ENCODE results near the gene VWA5A. TPM values are rescaled to one million over a fixed set of nuclear protein-coding genes. Genes with fewer than 3 reads are reported as not detected.
"Not testable (repeated sequence)": the region's sequence is repeated elsewhere in the genome, so short reads cannot be mapped to it uniquely, and the experiment has no call there.

The VWA5A gene
- polyA plus RNA-seq, 3 donors from 2014 or later = 11.2 to 12.9 (median 12.8) TPM

DNA sequence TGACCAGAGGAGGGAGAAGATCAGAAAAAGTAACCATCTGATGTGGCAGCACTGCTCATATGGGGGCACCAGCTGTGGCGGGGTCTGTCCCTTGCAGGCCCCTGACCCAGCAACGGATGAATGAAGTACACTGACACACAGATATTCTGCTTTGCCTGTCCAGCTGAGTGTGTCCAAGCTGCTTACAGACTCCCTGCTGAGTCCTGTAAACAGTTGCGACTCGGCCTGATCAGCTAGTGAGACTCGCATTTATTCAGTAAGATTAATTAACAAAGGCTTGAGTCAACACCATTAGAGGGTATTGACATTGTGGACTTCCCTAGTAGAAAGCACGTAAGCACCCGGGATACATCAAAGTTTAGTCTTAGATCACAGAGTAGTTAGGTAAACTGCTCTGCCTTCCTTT, 52.6 kb downstream of the VWA5A start:
- Mint-ChIP-seq H3K9me3 (peaks cover 0 to 3% (median 0%) of the 10 kb centered on the region in 6 donors), H3K4me3 (no peak overlapping the region), H3K36me3 (no peaks in the 10 kb centered on the region)

GRCh38 chr11:124168796-124169195, 53.5 kb downstream of the VWA5A start:
- no peak for DNase-seq
- Mint-ChIP-seq H3K36me3 (no peaks in the 10 kb centered on the region), H3K4me1 (no peaks in the 10 kb centered on the region), H3K9me3 (peaks cover 0 to 3% (median 0%) of the 10 kb centered on the region in 6 donors), H3K4me3 (no peak overlapping the region), H3K27ac (no peak overlapping the region), H3K27me3 (ENCODE audit: low read depth in 3 of 3) (peaks cover 2 to 4% (median 3%) of the 10 kb centered on the region in 3 donors)

More for the DNA sequence above, 52.6 kb downstream of the VWA5A start:
- no peak for DNase-seq
- no peak overlapping the region for H3K27ac Mint-ChIP-seq
- no peaks in the 10 kb centered on the region for H3K4me1 Mint-ChIP-seq
- peaks cover 2 to 4% (median 3%) of the 10 kb centered on the region in 3 donors for H3K27me3 Mint-ChIP-seq (ENCODE audit: low read depth in 3 of 3)

DNA sequence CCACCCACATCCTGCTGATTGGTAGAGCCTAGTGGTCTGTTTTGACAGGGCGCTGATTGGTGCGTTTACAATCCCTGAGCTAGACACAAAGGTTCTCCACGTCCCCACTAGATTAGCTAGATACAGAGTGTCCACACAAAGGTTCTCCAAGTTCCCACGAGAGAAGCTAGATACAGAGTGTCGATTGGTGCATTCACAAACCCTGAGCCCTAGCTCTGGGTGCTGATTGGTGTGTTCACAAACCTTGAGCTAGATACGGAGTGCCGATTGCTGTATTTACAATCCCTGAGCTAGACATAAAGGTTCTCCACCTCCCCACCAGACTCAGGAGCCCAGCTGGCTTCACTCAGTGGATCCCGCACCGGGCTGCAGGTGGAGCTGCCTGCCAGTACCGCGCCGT, 55.1 kb downstream of the VWA5A start:
- not testable (repeated sequence) for DNase-seq; H3K4me1 Mint-ChIP-seq; H3K9me3 Mint-ChIP-seq; H3K27ac Mint-ChIP-seq; H3K36me3 Mint-ChIP-seq; H3K27me3 Mint-ChIP-seq (ENCODE audit: low read depth in 3 of 3); H3K4me3 Mint-ChIP-seq

DNA sequence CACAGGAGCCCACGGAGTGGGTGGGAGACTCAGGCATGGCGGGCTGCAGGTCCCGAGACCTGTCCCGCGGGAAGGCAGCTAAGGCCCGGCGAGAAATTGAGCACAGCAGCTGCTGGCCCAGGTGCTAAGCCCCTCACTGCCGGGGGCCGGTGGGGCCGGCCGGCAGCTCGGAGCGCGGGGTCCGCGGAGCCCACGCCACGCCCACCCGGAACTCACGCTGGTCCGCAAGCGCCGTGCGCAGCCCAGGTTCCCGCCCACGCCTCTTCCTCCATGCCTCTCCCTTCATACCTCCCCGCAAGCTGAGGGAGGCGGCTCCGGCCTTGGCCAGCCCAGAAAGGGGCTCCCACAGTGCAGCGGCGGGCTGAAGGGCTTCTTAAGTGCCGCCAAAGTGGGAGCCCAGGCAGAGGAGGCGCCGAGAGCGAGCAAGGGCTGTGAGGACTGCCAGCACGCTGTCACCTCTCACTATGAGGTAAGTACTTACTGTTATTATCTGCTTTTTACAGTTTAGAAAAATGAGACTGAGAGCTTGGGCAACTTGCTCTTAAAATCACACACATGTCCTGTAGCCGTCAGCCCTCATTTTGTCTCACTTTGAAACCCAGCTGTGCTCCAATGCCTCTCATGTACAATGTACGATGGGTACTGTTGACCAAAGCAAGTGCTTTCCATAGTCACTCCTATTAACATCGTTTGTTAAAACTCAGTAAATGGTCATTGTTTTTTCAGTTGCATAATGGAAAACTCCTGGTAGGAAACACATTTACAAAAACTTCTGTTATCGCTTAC, 55.7 kb downstream of the VWA5A start:
- H3K27me3 Mint-ChIP-seq (ENCODE audit: low read depth in 3 of 3) = peaks cover 2 to 3% (median 3%) of the 10 kb centered on the region in 3 donors
- H3K27ac Mint-ChIP-seq = no peak overlapping the region
- no peaks in the 10 kb centered on the region for H3K4me1 Mint-ChIP-seq

GRCh38 chr11:124172101-124172500, 56.9 kb downstream of the VWA5A start:
- no peak for DNase-seq

More for the DNA sequence above, 55.7 kb downstream of the VWA5A start:
- no peak for DNase-seq
- Mint-ChIP-seq H3K9me3 (peaks cover 0 to 8% (median 0%) of the 10 kb centered on the region in 6 donors), H3K36me3 (no peaks in the 10 kb centered on the region), H3K4me3 (no peak overlapping the region)

DNA sequence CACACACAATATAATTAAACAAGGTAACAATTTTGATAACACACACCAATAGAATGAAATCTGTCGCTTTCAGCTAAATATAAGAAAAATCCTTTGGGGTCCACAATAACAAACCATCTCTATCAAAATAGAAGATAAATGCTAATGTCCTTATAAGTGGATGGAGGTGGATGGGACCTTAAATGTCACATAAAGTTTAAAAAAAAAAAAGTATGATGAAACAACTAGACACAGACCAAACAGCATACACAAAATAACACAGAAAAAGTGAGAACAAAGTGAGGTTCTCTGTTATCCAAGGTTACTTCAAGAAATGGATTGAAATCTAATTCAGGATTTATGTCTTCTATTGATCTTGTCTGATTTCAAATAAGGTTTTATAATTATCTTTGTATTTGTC, 57.3 kb downstream of the VWA5A start:
- Mint-ChIP-seq H3K4me3 (no peak overlapping the region), H3K27me3 (ENCODE audit: low read depth in 3 of 3) (peaks cover 1 to 3% (median 2%) of the 10 kb centered on the region in 3 donors), H3K4me1 (no peaks in the 10 kb centered on the region), H3K27ac (no peak overlapping the region), H3K36me3 (no peaks in the 10 kb centered on the region), H3K9me3 (peaks cover 0 to 8% (median 0%) of the 10 kb centered on the region in 6 donors)
- DNase-seq = no peak

More at GRCh38 chr11:124172101-124172500, 56.9 kb downstream of the VWA5A start:
- H3K36me3 Mint-ChIP-seq = no peaks in the 10 kb centered on the region
- H3K27me3 Mint-ChIP-seq (ENCODE audit: low read depth in 3 of 3) = peaks cover 2 to 3% (median 3%) of the 10 kb centered on the region in 3 donors
- H3K4me1 Mint-ChIP-seq = no peaks in the 10 kb centered on the region
- no peak overlapping the region for H3K27ac Mint-ChIP-seq
- peaks cover 0 to 8% (median 0%) of the 10 kb centered on the region in 6 donors for H3K9me3 Mint-ChIP-seq
- no peak overlapping the region for H3K4me3 Mint-ChIP-seq

GRCh38 chr11:124174001-124174583, 58.8 kb downstream of the VWA5A start:
- H3K27ac Mint-ChIP-seq = no peak overlapping the region
- DNase-seq = no peak
- peaks cover 0 to 8% (median 0%) of the 10 kb centered on the region in 6 donors for H3K9me3 Mint-ChIP-seq
- H3K4me1 Mint-ChIP-seq = no peaks in the 10 kb centered on the region
- H3K27me3 Mint-ChIP-seq (ENCODE audit: low read depth in 3 of 3) = peaks cover 0 to 3% (median 0%) of the 10 kb centered on the region in 3 donors
- no peak overlapping the region for H3K4me3 Mint-ChIP-seq
- no peaks in the 10 kb centered on the region for H3K36me3 Mint-ChIP-seq

GRCh38 chr11:124176925-124177715, 61.9 kb downstream of the VWA5A start:
- H3K4me1 Mint-ChIP-seq = no peaks in the 10 kb centered on the region
- peaks cover 0 to 3% (median 2%) of the 10 kb centered on the region in 3 donors for H3K27me3 Mint-ChIP-seq (ENCODE audit: low read depth in 3 of 3)
- H3K27ac Mint-ChIP-seq = no peak overlapping the region
- H3K9me3 Mint-ChIP-seq = peaks cover 0 to 4% (median 0%) of the 10 kb centered on the region in 6 donors
- no peak overlapping the region for H3K4me3 Mint-ChIP-seq
- H3K36me3 Mint-ChIP-seq = no peaks in the 10 kb centered on the region
- no peak for DNase-seq

- Mint-ChIP-seq H3K9me3 (peaks cover 0 to 4% (median 0%) of the 10 kb centered on the region in 6 donors), H3K36me3 (no peaks in the 10 kb centered on the region), H3K4me3 (no peak overlapping the region), H3K27ac (no peak overlapping the region), H3K4me1 (no peaks in the 10 kb centered on the region), H3K27me3 (ENCODE audit: low read depth in 3 of 3) (peaks cover 0 to 5% (median 2%) of the 10 kb centered on the region in 3 donors)
- no peak for DNase-seq
Observed at GRCh38 chr11:124179310-124179709, 64.1 kb downstream of the VWA5A start.

GRCh38 chr11:124183068-124183467, 67.8 kb downstream of the VWA5A start, which contains the start of gene OR10D3:
TSS of gene OR10D3 (plus strand) at chr11:124183345. CDS start at chr11:124185270, 1,925 bp downstream.
- Mint-ChIP-seq H3K4me3 (no peak within 1 kb of the TSS), H3K27me3 (ENCODE audit: low read depth in 3 of 3) (peaks cover 5 to 6% (median 5%) of the 10 kb centered on the region in 3 donors), H3K36me3 (no peaks in the 10 kb centered on the region), H3K27ac (no peak within 1 kb of the TSS), H3K9me3 (no peaks in the 10 kb centered on the region), H3K4me1 (no peaks in the 10 kb centered on the region)
- DNase-seq = no peak

DNA sequence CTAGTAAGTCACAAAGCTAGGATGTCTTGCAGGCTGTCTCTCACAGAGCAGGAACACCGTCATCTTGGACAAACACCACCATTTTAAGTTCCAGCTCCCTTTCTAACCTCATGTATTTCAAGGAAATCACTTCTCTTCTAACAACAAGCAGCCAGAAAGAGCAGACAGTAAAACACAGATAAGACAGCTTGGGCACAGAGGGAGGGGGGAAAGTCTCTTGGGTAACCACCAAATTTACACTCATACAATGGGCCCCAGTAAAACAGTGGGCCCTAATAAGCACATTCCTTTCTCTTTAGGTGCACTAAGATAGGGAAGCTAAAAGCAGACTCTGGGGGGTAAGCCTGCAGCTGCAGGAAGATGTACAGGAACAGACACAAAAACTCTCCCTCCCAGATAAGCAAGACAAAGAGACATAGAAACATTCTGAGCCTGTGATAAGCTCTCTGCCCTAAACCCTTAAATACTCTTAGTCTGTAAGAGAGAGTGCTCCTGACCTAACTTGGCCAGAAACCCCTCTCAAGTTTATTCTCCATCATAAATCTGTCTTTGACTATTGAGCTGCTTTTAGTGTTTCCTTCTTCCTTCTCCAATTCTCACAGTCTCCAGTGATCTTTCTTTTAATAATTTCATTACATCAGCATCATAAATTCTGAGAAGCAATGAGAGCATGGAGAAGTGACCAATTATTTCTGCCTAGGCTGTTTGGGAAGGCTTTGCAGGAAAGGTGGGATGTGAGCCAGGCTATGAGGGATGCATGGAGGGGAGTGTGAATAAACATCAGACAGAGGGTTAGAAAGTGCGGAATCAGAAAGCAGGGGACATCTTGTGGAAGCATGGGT, 75.3 kb downstream of the VWA5A start:
- DNase-seq = no peak
- Mint-ChIP-seq H3K27ac (no peak overlapping the region), H3K36me3 (no peaks in the 10 kb centered on the region), H3K4me3 (no peak overlapping the region), H3K27me3 (ENCODE audit: low read depth in 3 of 3) (peaks cover 0 to 3% (median 3%) of the 10 kb centered on the region in 3 donors), H3K4me1 (no peaks in the 10 kb centered on the region), H3K9me3 (peaks cover 0 to 2% (median 0%) of the 10 kb centered on the region in 6 donors)

- Mint-ChIP-seq H3K4me1 (no peaks in the 10 kb centered on the region), H3K36me3 (no peaks in the 10 kb centered on the region), H3K4me3 (no peak overlapping the region), H3K9me3 (peaks cover 0 to under 1% (median 0%) of the 10 kb centered on the region in 6 donors), H3K27me3 (ENCODE audit: low read depth in 3 of 3) (no peaks in the 10 kb centered on the region), H3K27ac (no peak overlapping the region)
- DNase-seq = no peak
Observed at GRCh38 chr11:124193221-124194010, 78.2 kb downstream of the VWA5A start.
